Ureter (tissue), 1 donor: ENCODE measurements around the gene CFAP54. TPM values are rescaled to one million over a fixed set of nuclear protein-coding genes. Genes with fewer than 3 reads are reported as not detected.
"Not testable (repeated sequence)": the region's sequence is repeated elsewhere in the genome, so short reads cannot be mapped to it uniquely, and the experiment has no call there.

ENCODE experiments used
- DNase-seq: peaks from one replicate; pipeline ENCODE4 v3.0.0-alpha.2; 2020; ENCODE audit warnings: low spot score
- total RNA-seq: library from RNA; stranded (reverse); gene quantifications from one replicate; pipeline ENCODE4 v1.2.4, GENCODE V29; 2023
- donor health status: DM: yes; HTN: yes; CAD: no.

Gene CFAP54, protein sequence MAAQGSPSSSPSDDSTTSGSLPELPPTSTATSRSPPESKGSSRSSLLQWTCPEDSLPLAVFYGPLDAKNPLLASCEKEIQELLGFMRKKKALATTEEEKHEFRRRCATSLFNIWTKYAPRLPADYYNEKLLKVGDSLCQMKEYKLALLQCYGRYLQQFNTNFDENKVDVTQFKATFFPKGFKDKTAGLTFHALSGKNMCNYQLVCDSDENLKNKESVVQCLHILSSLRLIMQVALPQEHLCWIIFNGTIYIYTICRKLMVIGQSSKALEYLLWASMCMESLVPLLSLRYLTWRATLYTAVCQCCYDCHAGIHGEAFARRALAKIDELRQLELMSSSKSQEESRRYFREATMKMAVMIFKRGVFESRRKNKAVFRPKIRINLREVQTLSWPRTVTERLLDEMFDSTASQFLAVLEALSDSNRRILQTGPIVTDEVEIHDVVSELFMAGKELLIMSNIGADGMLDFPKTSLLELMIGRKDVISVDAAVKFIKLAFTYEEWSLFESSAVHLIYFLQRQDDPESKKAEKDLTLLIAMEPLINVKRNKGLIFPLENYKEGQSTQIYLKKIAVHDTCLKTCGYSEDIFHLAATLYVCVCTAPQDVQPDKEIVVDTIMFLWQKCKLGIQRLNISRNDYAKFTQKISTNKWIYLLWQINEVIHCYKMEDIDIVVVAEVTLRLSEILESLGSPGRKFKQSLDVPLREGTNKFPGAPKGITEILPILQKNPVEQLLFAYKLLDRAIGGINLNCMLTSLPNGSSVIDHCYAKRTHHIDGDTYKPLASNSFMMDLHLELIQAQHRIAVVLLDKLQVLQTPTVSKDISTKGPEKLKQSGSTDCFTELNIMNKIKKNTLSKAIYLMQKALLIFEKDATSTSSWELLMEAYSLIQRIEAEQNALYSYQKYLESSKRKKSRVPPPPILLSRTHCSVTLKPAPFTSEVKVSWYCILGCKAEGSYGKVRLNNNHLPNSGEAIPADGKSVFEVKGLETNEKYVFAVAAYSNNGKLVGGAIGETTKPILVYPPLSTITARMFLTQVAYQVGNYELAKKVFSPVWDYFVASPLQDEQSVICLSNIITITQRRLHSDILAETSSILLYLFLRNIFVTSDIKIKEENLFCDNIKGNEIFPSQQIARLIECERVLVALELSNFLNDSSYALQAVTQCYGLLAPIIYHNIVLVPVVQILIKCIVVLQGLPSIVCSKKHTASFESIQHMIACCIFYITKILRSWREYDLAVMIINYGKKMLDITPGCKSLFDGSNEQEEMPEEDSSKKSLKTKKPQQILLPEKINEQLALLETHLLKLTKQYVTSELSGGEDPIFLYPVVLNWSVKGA (N-terminal part only)
- total RNA-seq, result 2.6 TPM

DNA sequence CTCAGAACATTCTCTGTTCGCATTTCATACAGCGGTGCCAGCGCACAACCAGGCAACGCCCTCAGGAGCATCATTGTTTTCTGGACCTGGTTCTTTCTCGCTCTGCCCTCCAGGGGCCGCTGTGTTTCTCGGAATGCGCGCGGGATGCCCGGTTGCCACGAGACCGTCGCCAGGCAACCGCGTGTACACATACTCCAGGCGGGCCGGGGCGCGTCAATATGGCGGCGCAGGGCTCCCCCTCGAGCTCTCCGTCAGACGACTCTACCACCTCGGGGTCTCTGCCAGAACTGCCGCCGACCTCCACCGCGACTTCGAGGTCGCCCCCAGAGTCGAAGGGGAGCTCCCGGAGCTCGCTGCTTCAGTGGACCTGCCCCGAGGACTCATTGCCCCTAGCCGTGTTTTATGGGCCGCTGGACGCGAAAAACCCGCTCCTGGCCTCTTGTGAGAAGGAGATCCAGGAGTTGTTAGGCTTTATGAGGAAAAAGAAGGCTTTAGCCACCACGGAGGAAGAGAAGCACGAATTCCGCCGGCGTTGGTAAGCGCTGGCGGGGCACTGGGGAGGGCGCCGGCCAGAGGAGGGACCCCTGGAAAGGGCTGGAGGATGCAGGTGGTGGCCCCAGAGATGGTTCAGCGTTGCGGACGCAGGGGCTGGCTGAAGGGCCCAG lies at the start of gene CFAP54:
TSS of gene CFAP54 (plus strand) at position 186 of the 665 bp plus-strand sequence. CDS start at position 219, 33 bp downstream.
- DNase-seq, result peak; percentile 91

DNA sequence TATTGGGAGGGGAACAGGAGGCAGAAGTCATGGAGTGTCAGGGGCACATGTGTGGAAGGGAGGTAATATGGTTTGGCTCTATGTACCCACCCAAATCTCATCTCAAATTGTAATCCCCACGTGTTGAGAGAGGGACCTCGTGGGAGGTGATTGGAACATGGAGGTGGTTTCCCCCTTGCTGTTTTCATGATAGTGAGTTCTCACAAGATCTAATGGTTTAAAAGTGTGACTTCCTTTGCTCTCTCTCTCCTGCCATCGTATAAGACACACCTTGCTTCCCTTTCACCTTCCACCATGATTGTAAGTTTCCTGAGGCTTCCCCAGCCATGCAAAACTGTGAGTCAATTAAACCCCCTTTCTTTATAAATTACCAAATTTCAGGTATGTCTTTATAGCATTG lies 47.6 kb upstream of the CFAP54 start:
- no peak for DNase-seq

- no peak for DNase-seq
Observed at GRCh38 chr12:96442906-96443305, 46.5 kb upstream of the CFAP54 start.

- no peak for DNase-seq
Observed at GRCh38 chr12:96444399-96444798, 45.0 kb upstream of the CFAP54 start.

DNA sequence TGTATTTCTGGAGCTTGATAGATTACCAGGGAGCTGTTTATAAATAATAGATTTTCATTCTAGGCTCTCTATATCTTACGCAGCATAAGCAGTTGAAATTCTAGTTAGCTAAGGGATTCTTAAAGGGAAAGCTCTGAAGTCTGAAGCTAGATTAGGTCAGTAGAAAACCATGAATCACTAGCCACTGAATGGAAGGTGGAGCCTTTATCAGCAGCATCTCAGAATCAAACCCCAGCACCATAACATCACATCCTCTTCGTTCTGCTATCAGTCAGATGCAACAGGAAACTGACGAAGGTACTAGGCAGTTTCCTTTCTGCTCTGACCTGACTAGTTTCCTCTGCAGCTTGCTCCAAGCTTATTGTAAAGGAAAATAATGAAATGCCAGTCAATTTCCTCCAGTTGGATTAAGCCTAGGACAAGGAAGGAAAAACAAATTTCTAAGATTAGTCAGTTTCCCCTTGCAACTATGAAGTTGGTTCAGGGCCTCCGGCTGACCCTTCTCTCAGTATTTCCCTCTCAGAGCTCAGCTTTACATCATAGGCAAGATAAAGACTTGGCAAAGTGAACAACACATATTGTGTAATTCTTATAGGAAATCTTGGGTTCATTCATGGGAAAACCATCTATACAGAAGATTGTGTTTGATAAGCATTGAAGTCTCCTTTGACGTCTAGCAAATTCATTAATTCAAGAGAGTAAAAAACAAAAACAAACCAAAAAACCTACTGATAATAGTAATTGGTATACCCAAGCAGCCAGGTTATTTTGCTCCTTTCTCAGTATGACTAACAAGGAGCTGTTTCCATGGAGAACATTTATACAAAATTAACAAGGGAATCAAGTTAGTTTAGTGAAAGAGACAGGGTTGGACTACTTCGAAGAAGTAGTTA lies 43.4 kb upstream of the CFAP54 start:
- DNase-seq, result no peak

- no peak for DNase-seq
Observed at GRCh38 chr12:96447256-96447655, 42.1 kb upstream of the CFAP54 start.

- no peak for DNase-seq
Observed at GRCh38 chr12:96448300-96448699, 41.1 kb upstream of the CFAP54 start.

DNA sequence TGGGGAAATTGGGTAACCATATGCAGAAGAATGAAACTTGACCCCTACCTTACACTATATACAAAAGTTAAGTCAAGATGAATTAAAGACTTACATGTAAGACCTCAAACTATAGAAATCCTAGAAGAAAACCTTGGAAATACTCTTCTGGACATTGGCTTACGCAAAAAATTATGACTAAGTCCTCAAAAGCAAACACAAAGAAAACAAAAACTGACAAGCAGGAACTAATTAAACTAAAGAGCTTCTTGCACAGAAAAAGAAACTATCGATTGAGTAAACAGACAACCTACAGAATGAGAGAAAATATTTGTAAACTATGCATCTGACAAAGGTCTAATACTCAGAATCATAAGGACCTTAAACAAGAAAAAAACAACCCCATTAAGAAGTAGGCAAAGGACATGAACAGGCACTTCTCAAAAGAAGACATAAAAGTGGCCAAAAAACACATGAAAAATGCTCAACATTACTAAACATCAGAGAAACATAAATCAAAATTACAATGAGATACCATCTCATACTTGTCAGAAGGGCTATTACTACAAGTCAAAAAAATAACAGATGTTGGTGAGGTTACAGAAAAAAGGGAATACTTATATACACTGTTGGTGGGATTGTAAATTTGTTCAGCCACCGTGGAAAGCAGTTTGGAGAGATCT lies 37.0 kb upstream of the CFAP54 start:
- DNase-seq, result no peak

DNA sequence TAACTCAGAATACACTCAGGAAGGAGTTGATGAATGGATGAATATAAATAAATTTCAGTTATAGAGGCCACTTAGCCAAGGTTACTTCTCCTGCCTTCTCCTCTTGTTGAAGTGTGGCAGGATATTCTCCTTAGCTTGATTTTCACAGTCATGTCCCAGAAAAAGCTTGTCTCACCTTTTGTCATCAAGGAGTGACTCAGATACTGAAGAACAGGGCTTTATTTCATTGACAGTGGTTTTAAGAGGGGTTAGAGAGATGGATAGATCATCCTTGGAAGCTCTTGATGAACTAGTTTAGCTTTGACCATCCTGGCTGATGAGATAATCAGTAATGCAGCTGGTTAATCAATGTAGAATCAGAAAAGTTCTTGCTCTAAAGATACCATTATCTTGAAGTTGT lies 35.0 kb upstream of the CFAP54 start:
- DNase-seq, result no peak

DNA sequence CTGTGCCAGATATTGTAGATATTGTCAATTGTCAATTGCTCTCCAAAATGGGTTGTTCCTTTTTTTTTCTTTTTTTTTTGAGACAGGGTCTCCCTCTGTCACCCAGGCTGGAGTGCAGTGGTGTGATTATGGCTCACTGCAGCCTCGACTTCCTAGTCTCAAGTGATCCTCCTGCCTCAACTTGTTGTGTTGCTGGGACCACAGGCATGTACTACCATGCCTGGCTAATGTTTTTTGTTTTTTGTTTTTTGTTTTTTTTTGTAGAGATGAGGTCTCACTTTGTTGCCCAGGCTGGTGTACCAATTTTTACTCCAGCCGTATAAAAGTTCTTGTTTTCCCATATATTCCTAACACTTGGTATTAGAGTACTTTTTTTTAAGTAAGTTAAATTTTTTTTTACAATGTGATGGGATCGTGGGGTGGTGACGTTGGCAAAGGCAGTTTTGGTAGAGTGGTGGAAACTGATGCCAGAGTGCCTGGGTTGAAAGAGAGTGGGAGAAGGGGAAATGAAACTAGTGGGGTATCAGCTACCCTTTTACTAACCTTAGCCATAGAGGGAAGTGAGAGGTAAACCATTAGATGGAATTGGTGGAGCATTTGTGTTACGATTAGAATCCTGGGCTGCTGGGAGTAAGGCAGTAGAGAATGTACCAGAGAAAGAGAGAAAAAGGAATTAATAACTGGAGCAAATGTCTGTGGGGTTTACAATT lies 33.0 kb upstream of the CFAP54 start:
- no peak for DNase-seq

- no peak for DNase-seq
Observed at GRCh38 chr12:96457191-96457930, 32.0 kb upstream of the CFAP54 start.

- not testable (repeated sequence) for DNase-seq
Observed at GRCh38 chr12:96459281-96459680, 30.1 kb upstream of the CFAP54 start.

DNA sequence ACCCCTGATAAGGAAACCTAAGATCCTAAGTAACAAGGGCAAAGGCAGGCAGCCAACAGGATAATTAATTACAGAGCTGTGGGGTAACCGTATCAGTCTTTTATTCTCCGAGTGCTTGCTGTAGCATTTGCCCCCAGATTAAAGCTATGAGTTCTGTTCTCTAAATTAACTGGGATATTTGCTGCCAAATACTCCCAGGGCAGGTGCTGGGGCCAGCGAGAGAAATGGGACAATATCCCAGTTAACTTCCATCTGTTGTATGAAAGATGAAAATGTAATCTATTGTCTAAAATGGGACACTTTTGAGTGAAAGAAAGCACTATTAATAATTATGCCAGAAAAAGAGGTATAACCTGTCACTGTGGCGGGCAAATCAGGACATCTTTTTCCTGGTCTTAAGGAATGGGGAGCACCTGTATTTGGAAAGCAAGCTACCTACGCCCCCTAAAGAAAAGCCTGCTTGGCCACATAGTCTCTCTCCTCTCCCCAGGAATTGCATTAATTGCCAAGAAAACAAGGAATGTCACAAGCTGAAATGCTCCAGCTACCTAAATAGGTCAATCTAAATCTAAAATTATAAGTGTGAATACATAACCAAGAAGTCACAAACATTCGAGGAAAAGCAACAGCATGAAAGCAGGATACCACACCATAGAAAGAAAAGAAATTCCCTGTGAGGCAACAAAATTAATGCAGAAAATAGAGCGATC lies 26.7 kb upstream of the CFAP54 start:
- DNase-seq, result no peak

GRCh38 chr12:96465896-96466295 lies 23.5 kb upstream of the CFAP54 start:
- DNase-seq, result no peak

GRCh38 chr12:96466939-96467751 lies 22.2 kb upstream of the CFAP54 start:
- no peak for DNase-seq

DNA sequence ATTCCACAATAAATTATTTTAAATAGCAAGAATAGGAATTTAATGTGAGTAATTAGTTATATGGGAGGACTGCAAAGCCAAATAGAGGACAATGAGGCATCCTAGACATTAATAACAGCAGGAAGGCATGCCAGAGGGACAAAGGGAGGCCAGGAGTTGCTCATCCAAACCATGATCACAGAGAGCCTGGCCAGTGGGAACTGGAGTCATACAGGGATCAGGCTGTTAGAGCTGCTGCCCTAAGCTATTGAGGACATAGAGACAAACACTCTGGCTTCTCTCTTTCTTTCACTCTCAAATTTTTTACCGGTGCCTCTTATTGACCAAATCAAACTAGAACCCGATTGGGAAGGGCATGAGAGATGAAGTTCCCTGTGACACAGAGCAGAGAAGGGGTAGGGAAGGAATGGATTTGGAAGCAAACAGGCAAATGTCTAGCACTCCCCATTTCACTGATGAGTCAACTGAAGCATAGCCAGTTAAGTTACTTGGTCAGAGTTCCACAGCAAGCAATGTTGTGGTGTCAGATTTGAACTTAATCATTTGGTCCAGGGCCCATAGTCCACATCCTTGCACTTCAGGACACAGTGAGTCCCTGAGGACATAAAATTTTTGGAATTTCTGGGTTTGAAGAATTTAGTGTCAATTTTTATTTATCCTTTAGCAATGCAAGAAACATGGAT lies 17.9 kb upstream of the CFAP54 start:
- no peak for DNase-seq
